ENCODE results near the gene NAALADL2. TPM values are rescaled to one million over a fixed set of nuclear protein-coding genes. Genes with fewer than 3 reads are reported as not detected.

NAALADL2 gene
- polyA plus RNA-seq, 1 donor from 2014 or later = 1.6 TPM

DNA sequence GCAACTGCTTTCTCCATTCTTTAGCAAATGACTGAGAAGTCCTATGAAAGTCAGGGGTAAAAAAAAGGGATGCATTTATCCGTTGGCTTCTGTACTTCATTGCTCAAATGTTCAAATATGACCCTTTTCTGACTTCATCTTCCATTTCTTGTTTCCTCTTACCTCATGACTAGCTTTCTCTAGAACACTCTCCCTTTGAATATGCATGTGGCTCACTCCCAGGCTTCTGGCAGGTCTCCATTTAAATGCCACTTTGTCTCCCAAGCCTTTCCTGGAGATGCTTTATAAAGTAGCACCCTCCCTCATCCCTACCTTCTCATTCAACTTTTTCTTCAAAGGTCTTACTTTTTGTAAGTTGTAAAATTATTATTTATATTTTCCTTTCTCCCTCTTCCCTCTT is 781.8 kb downstream of the NAALADL2 start:
- Histone ChIP-seq H2AFZ (ENCODE audit: low read depth, low read length) (no peak overlapping the region), H3K79me2 (replicated peaks; ENCODE audit: insufficient read depth, low read length) (no peaks in the 10 kb centered on the region), H3K4me3 (ENCODE audit: low read length) (no peak overlapping the region), H3K9ac (ENCODE audit: low read length) (no peak overlapping the region), H3K9me2 (ENCODE audit: insufficient read depth, low read length) (no peaks in the 10 kb centered on the region), H3K9me3 (ENCODE audit: low read length) (no peaks in the 10 kb centered on the region), H3K36me3 (ENCODE audit: insufficient read depth, low read length) (no peaks in the 10 kb centered on the region), H3F3A (ENCODE audit: insufficient read depth, low read length, poor library complexity, severe bottlenecking) (no peaks in the 10 kb centered on the region), H3K27me3 (ENCODE audit: insufficient read depth, low read depth, low read length) (no peaks in the 10 kb centered on the region), H3K4me2 (ENCODE audit: low read length) (no peak overlapping the region), H3K27ac (ENCODE audit: low read length) (no peak overlapping the region), H4K20me1 (ENCODE audit: insufficient read depth) (no peaks in the 10 kb centered on the region)
- TF ChIP-seq, protein P1, sequence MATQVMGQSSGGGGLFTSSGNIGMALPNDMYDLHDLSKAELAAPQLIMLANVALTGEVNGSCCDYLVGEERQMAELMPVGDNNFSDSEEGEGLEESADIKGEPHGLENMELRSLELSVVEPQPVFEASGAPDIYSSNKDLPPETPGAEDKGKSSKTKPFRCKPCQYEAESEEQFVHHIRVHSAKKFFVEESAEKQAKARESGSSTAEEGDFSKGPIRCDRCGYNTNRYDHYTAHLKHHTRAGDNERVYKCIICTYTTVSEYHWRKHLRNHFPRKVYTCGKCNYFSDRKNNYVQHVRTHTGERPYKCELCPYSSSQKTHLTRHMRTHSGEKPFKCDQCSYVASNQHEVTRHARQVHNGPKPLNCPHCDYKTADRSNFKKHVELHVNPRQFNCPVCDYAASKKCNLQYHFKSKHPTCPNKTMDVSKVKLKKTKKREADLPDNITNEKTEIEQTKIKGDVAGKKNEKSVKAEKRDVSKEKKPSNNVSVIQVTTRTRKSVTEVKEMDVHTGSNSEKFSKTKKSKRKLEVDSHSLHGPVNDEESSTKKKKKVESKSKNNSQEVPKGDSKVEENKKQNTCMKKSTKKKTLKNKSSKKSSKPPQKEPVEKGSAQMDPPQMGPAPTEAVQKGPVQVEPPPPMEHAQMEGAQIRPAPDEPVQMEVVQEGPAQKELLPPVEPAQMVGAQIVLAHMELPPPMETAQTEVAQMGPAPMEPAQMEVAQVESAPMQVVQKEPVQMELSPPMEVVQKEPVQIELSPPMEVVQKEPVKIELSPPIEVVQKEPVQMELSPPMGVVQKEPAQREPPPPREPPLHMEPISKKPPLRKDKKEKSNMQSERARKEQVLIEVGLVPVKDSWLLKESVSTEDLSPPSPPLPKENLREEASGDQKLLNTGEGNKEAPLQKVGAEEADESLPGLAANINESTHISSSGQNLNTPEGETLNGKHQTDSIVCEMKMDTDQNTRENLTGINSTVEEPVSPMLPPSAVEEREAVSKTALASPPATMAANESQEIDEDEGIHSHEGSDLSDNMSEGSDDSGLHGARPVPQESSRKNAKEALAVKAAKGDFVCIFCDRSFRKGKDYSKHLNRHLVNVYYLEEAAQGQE (IDR thresholded peaks at IDR 0.05; ENCODE audit: borderline replicate concordance) = no peak
- no peak for TF ChIP-seq EP300 (conservative IDR thresholded peaks at IDR 0.05; ENCODE audit: poor library complexity, severe bottlenecking)
- no peak for TF ChIP-seq POLR2AphosphoS5 (IDR thresholded peaks at IDR 0.05)
- TF ChIP-seq MXI1 (conservative IDR thresholded peaks at IDR 0.05; ENCODE audit: poor library complexity, severe bottlenecking) = no peak
- no peak for TF ChIP-seq SMC3 (conservative IDR thresholded peaks at IDR 0.05; ENCODE audit: poor library complexity)
- no peak for TF ChIP-seq EZH2 (IDR thresholded peaks at IDR 0.05; ENCODE audit: borderline replicate concordance, insufficient read depth, low read length, poor library complexity, severe bottlenecking)
- TF ChIP-seq, protein P2, sequence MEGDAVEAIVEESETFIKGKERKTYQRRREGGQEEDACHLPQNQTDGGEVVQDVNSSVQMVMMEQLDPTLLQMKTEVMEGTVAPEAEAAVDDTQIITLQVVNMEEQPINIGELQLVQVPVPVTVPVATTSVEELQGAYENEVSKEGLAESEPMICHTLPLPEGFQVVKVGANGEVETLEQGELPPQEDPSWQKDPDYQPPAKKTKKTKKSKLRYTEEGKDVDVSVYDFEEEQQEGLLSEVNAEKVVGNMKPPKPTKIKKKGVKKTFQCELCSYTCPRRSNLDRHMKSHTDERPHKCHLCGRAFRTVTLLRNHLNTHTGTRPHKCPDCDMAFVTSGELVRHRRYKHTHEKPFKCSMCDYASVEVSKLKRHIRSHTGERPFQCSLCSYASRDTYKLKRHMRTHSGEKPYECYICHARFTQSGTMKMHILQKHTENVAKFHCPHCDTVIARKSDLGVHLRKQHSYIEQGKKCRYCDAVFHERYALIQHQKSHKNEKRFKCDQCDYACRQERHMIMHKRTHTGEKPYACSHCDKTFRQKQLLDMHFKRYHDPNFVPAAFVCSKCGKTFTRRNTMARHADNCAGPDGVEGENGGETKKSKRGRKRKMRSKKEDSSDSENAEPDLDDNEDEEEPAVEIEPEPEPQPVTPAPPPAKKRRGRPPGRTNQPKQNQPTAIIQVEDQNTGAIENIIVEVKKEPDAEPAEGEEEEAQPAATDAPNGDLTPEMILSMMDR (IDR thresholded peaks at IDR 0.05; ENCODE audit: poor library complexity, severe bottlenecking) = no peak
- no peak for TF ChIP-seq TAF1 (IDR thresholded peaks at IDR 0.05; ENCODE audit: low read depth)

- no peak overlapping the region for H3K4me2 ChIP-seq (ENCODE audit: low read length)
- H3K79me2 ChIP-seq (replicated peaks; ENCODE audit: insufficient read depth, low read length) = no peaks in the 10 kb centered on the region
- H3K9me3 ChIP-seq (ENCODE audit: low read length) = no peaks in the 10 kb centered on the region
- no peaks in the 10 kb centered on the region for H3F3A ChIP-seq (ENCODE audit: insufficient read depth, low read length, poor library complexity, severe bottlenecking)
- no peak overlapping the region for H3K4me3 ChIP-seq (ENCODE audit: low read length)
- H3K36me3 ChIP-seq (ENCODE audit: insufficient read depth, low read length) = no peaks in the 10 kb centered on the region
- TF ChIP-seq TAF1 (IDR thresholded peaks at IDR 0.05; ENCODE audit: low read depth) (no peak), EP300 (conservative IDR thresholded peaks at IDR 0.05; ENCODE audit: poor library complexity, severe bottlenecking) (no peak), POLR2AphosphoS5 (IDR thresholded peaks at IDR 0.05) (no peak), MXI1 (conservative IDR thresholded peaks at IDR 0.05; ENCODE audit: poor library complexity, severe bottlenecking) (no peak), EZH2 (IDR thresholded peaks at IDR 0.05; ENCODE audit: borderline replicate concordance, insufficient read depth, low read length, poor library complexity, severe bottlenecking) (no peak), SMC3 (conservative IDR thresholded peaks at IDR 0.05; ENCODE audit: poor library complexity) (no peak), RAD21 (conservative IDR thresholded peaks at IDR 0.05) (no peak)
- TF ChIP-seq, protein P1 (IDR thresholded peaks at IDR 0.05; ENCODE audit: borderline replicate concordance) = no peak
- TF ChIP-seq, protein P2 (IDR thresholded peaks at IDR 0.05; ENCODE audit: poor library complexity, severe bottlenecking) = no peak
- H3K27me3 ChIP-seq (ENCODE audit: insufficient read depth, low read depth, low read length) = no peaks in the 10 kb centered on the region
- H3K9me2 ChIP-seq (ENCODE audit: insufficient read depth, low read length) = no peaks in the 10 kb centered on the region
- H3K9ac ChIP-seq (ENCODE audit: low read length) = no peak overlapping the region
- no peak overlapping the region for H2AFZ ChIP-seq (ENCODE audit: low read depth, low read length)
- H4K20me1 ChIP-seq (ENCODE audit: insufficient read depth) = no peaks in the 10 kb centered on the region
- no peak overlapping the region for H3K27ac ChIP-seq (ENCODE audit: low read length)
These were observed 787.7 kb downstream of the NAALADL2 start for GRCh38 chr3:175646865-175647264.
